ENCODE data around the gene GPBP1L1. TPM values are rescaled to one million over a fixed set of nuclear protein-coding genes. Genes with fewer than 3 reads are reported as not detected.
"Not testable (repeated sequence)": the region's sequence is repeated elsewhere in the genome, so short reads cannot be mapped to it uniquely, and the experiment has no call there.

The GPBP1L1 gene
- total and polyA plus RNA-seq, 2 of the 4 experiments (the other 2 are of a cell fraction): 31.5 to 57.4 TPM

DNA sequence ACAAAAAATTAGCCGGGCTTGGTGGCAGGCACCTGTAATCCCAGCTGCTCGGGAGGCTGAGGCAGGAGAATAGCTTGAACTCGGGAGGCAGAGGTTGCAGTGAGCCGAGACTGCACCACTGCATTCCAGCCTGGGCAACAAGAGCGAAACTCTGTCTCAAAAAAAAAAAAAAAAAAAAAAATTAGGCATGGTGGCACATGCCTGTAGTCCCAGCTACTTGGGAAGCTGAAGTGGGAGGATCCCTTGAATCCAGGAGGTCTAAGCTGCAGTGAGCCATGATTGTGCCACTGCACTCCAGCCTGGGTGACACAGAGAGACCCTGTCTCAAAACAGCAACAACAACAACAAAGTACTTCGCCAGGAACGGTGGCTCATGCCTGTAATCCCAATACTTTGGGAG lies 9.8 kb downstream of the GPBP1L1 start:
- H2AFZ ChIP-seq (replicated peaks; ENCODE audit: low read length, poor library complexity); H3K9ac ChIP-seq (ENCODE audit: low read depth, low read length); H2BK5ac ChIP-seq (ENCODE audit: low read depth, low read length, poor library complexity, severe bottlenecking); H3K56ac ChIP-seq (ENCODE audit: extremely low read depth, insufficient read depth, low read length); H2BK20ac ChIP-seq (ENCODE audit: low read depth, low read length); intact Hi-C loops (cut with micrococcal nuclease); H2AK9ac ChIP-seq (replicated peaks; ENCODE audit: low read depth, low read length, poor library complexity); dilution Hi-C loops (cut with HindIII; ENCODE audit: low sequenced_read_pairs, unreplicated experiment); H3K18ac ChIP-seq (ENCODE audit: low read depth, low read length); H3K4me1 ChIP-seq (ENCODE audit: control insufficient read depth, insufficient read depth, low read length); H4K91ac ChIP-seq (ENCODE audit: insufficient read depth, low read depth, low read length); H3K23ac ChIP-seq (ENCODE audit: low read depth, low read length); in situ Hi-C loops (cut with MboI; ENCODE audit: low sequenced_read_pairs); H3K4me2 ChIP-seq (ENCODE audit: low read depth, low read length); H3K27ac ChIP-seq (ENCODE audit: insufficient read depth, low read length); H3K27me3 ChIP-seq (ENCODE audit: control insufficient read depth, insufficient read depth, low read length); H3K4me3 ChIP-seq (ENCODE audit: insufficient read depth, low read depth, low read length); DNase-seq; ATAC-seq (ENCODE audit: low read depth); H3K36me3 ChIP-seq (ENCODE audit: control insufficient read depth, insufficient read depth, low read length); H4K5ac ChIP-seq (ENCODE audit: low read depth, low read length); H3K9me3 ChIP-seq (ENCODE audit: control insufficient read depth, insufficient read depth, low read length); H2BK15ac ChIP-seq (ENCODE audit: low read depth, low read length); H3K4ac ChIP-seq (ENCODE audit: low read depth, low read length); H4K8ac ChIP-seq (ENCODE audit: low read depth in 2 of 2, low read length in 2 of 2); H2BK120ac ChIP-seq (ENCODE audit: low read depth, low read length); H3K14ac ChIP-seq (replicated peaks; ENCODE audit: low read depth, low read length); POLR2A ChIA-PET (ENCODE audit: unreplicated experiment); BruUV-seq (replicated peaks): not testable (repeated sequence)
- CTCF ChIA-PET: interaction anchor here (0.7 kb wide), 1 partner anchor 9 kb away, joined by 3 read pairs; no protein-coding TSS in a partner anchor
- WGBS, 2 experiments (ENCODE audit: extremely low coverage in 2 of 2, insufficient read length in 1 of 2): no CpG with 5 or more reads among the region's 7 CpGs
- H3K9me1 ChIP-seq (ENCODE audit: insufficient read depth, low read length): peaks cover 28% of the 10 kb centered on the region
- 0 out of 2 replicates have a peak overlapping the region, but pooled peaks have one; percentile 24 for H2AK5ac ChIP-seq (ENCODE audit: low read depth, low read length)
- H4K20me1 ChIP-seq (ENCODE audit: insufficient read depth, low read length): peaks cover 85% of the 10 kb centered on the region
- H3K79me1 ChIP-seq (ENCODE audit: low read depth in 1 of 2, low read length in 2 of 2): peaks cover 17 to 75% of the 10 kb centered on the region in 2 experiments
